GM12872 (cell line): ENCODE results near the gene PRMT3.

Experiments used
- CTCF ChIP-seq: IDR thresholded peaks from 3 replicates; pipeline ENCODE4 v1.5.1; 2011; ENCODE audit warnings: low read depth, mild to moderate bottlenecking, low read length, moderate library complexity; ENCODE audit not compliant: insufficient read depth

The PRMT3 gene

GRCh38 chr11:20417771-20418170, 30.3 kb downstream of the PRMT3 start:
- no peak for TF ChIP-seq CTCF

GRCh38 chr11:20421946-20422345, 34.4 kb downstream of the PRMT3 start:
- TF ChIP-seq CTCF = no peak

- no peak for TF ChIP-seq CTCF
Observed at GRCh38 chr11:20429216-20429615, 41.7 kb downstream of the PRMT3 start.

- TF ChIP-seq CTCF = no peak
Observed at GRCh38 chr11:20438637-20439036, 51.1 kb downstream of the PRMT3 start.

GRCh38 chr11:20443596-20443995, 56.1 kb downstream of the PRMT3 start:
- peak; percentile 29; the same call in 1 of the 3 replicates for TF ChIP-seq CTCF

- no peak for TF ChIP-seq CTCF
Observed at GRCh38 chr11:20444535-20444934, 57.0 kb downstream of the PRMT3 start.

- TF ChIP-seq CTCF = no peak
Observed at GRCh38 chr11:20448834-20449233, 61.3 kb downstream of the PRMT3 start.

GRCh38 chr11:20450829-20451228, 63.3 kb downstream of the PRMT3 start:
- TF ChIP-seq CTCF = no peak
